ENCODE measurements around the gene PIRT. TPM values are rescaled to one million over a fixed set of nuclear protein-coding genes. Genes with fewer than 3 reads are reported as not detected.

PIRT gene
- total and polyA plus RNA-seq, 2 of the 8 experiments (the other 6 are each of a cell fraction or from before 2014, with no cell fraction given): 0.03 TPM; not detected in 1

DNA sequence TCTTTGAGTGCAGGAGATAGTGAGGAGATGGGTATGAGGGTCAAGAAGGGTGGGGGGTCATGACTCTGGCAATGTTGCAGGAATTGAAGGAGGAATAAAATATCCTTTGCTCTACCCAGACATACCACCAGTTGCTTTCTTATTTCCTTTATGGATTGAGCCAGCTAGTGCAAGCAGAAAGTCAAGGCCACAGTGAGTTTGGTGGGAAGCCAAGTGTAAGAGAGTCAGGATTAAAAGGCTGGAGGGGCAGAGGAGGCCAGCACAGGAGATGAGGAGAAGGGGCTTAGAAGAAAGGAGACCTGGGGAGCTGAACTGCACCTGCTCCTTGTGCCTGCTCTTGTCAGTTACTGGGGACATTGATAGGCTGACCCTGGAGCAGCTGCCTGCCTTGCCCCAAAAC is 16.1 kb downstream of the PIRT start (continued):
- TF ChIP-seq, protein P1, sequence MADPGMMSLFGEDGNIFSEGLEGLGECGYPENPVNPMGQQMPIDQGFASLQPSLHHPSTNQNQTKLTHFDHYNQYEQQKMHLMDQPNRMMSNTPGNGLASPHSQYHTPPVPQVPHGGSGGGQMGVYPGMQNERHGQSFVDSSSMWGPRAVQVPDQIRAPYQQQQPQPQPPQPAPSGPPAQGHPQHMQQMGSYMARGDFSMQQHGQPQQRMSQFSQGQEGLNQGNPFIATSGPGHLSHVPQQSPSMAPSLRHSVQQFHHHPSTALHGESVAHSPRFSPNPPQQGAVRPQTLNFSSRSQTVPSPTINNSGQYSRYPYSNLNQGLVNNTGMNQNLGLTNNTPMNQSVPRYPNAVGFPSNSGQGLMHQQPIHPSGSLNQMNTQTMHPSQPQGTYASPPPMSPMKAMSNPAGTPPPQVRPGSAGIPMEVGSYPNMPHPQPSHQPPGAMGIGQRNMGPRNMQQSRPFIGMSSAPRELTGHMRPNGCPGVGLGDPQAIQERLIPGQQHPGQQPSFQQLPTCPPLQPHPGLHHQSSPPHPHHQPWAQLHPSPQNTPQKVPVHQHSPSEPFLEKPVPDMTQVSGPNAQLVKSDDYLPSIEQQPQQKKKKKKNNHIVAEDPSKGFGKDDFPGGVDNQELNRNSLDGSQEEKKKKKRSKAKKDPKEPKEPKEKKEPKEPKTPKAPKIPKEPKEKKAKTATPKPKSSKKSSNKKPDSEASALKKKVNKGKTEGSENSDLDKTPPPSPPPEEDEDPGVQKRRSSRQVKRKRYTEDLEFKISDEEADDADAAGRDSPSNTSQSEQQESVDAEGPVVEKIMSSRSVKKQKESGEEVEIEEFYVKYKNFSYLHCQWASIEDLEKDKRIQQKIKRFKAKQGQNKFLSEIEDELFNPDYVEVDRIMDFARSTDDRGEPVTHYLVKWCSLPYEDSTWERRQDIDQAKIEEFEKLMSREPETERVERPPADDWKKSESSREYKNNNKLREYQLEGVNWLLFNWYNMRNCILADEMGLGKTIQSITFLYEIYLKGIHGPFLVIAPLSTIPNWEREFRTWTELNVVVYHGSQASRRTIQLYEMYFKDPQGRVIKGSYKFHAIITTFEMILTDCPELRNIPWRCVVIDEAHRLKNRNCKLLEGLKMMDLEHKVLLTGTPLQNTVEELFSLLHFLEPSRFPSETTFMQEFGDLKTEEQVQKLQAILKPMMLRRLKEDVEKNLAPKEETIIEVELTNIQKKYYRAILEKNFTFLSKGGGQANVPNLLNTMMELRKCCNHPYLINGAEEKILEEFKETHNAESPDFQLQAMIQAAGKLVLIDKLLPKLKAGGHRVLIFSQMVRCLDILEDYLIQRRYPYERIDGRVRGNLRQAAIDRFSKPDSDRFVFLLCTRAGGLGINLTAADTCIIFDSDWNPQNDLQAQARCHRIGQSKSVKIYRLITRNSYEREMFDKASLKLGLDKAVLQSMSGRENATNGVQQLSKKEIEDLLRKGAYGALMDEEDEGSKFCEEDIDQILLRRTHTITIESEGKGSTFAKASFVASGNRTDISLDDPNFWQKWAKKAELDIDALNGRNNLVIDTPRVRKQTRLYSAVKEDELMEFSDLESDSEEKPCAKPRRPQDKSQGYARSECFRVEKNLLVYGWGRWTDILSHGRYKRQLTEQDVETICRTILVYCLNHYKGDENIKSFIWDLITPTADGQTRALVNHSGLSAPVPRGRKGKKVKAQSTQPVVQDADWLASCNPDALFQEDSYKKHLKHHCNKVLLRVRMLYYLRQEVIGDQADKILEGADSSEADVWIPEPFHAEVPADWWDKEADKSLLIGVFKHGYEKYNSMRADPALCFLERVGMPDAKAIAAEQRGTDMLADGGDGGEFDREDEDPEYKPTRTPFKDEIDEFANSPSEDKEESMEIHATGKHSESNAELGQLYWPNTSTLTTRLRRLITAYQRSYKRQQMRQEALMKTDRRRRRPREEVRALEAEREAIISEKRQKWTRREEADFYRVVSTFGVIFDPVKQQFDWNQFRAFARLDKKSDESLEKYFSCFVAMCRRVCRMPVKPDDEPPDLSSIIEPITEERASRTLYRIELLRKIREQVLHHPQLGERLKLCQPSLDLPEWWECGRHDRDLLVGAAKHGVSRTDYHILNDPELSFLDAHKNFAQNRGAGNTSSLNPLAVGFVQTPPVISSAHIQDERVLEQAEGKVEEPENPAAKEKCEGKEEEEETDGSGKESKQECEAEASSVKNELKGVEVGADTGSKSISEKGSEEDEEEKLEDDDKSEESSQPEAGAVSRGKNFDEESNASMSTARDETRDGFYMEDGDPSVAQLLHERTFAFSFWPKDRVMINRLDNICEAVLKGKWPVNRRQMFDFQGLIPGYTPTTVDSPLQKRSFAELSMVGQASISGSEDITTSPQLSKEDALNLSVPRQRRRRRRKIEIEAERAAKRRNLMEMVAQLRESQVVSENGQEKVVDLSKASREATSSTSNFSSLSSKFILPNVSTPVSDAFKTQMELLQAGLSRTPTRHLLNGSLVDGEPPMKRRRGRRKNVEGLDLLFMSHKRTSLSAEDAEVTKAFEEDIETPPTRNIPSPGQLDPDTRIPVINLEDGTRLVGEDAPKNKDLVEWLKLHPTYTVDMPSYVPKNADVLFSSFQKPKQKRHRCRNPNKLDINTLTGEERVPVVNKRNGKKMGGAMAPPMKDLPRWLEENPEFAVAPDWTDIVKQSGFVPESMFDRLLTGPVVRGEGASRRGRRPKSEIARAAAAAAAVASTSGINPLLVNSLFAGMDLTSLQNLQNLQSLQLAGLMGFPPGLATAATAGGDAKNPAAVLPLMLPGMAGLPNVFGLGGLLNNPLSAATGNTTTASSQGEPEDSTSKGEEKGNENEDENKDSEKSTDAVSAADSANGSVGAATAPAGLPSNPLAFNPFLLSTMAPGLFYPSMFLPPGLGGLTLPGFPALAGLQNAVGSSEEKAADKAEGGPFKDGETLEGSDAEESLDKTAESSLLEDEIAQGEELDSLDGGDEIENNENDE (IDR thresholded peaks at IDR 0.05; ENCODE audit: insufficient replicate concordance, low read length): no peak

Measured in H1 (cell line).